Muscle of leg (tissue), 11 donors: ENCODE results near the gene TNFRSF25. TPM values are rescaled to one million over a fixed set of nuclear protein-coding genes. Genes with fewer than 3 reads are reported as not detected.
"Not testable (repeated sequence)": the region's sequence is repeated elsewhere in the genome, so short reads cannot be mapped to it uniquely, and the experiment has no call there.

Source experiments
- DNase-seq: peaks from one replicate; pipeline ENCODE4 v3.0.0; 2013
- H3K27ac ChIP-seq: one replicate; pipeline ENCODE4 v1.5.1; 2013; ENCODE audit warnings: mild to moderate bottlenecking, low read length, control low read depth
- H3K27me3 ChIP-seq: one replicate; pipeline ENCODE4 v1.6.1; 2013; ENCODE audit warnings: low read length; ENCODE audit not compliant: control insufficient read depth, insufficient read depth
- H3K36me3 ChIP-seq: one replicate; pipeline ENCODE4 v1.6.1; 2013; ENCODE audit warnings: low read length; ENCODE audit not compliant: control insufficient read depth, insufficient read depth
- H3K4me1 ChIP-seq: one replicate; pipeline ENCODE4 v1.6.1; 2013; ENCODE audit warnings: low read length; ENCODE audit not compliant: control insufficient read depth, insufficient read depth
- H3K4me3 ChIP-seq: one replicate; pipeline ENCODE4 v1.5.1; 2013; ENCODE audit warnings: low read length, control low read depth
- H3K9me3 ChIP-seq: replicated peaks from 2 replicates; pipeline ENCODE4 v1.6.1; 2013; ENCODE audit warnings: low read depth, low read length; ENCODE audit not compliant: control insufficient read depth
- WGBS: methylation state at CpG from one replicate; pipeline ENCODE4 v1.1.5; 2013; ENCODE audit warnings: missing lambda C conversion rate; ENCODE audit not compliant: insufficient coverage; 5-methylcytosine and 5-hydroxymethylcytosine counted together
- polyA plus RNA-seq, 8 donors: library from polyadenylated mRNA; unstranded; fragments of 120-200 nt; gene quantifications; one replicate each; pipeline versions ENCODE4 v1.2.1 to v1.2.3, GENCODE V29; 2013; ENCODE audit warnings: inconsistent platforms in 1 of 8, low replicate concordance in 1 of 8; ENCODE audit not compliant: insufficient read length in 8 of 8, insufficient read depth in 1 of 8
- total RNA-seq: library from RNA; stranded (reverse); fragments of 120-200 nt; gene quantifications from one replicate; pipeline ENCODE4 v1.2.4, GENCODE V29; 2013

Gene TNFRSF25
- total and polyA plus RNA-seq, 9 donors: 5.3 to 18.3 (median 11.0) TPM

- Histone ChIP-seq H3K4me3 (no peak overlapping the region), H3K27me3 (peaks cover 66% of the 10 kb centered on the region), H3K27ac (no peak overlapping the region), H3K36me3 (peaks cover 11% of the 10 kb centered on the region), H3K9me3 (no peaks in the 10 kb centered on the region), H3K4me1 (peaks cover 6% of the 10 kb centered on the region)
- WGBS: 59% methylated on average over 47 of the region's 48 CpGs
- DNase-seq: no peak
Measured at GRCh38 chr1:6461538-6462411, 4.2 kb downstream of the TNFRSF25 start.

GRCh38 chr1:6461051-6461530, 4.9 kb downstream of the TNFRSF25 start:
- no peaks in the 10 kb centered on the region for H3K9me3 ChIP-seq
- WGBS: 61% methylated on average over 34 of the region's 40 CpGs
- H3K27ac ChIP-seq: no peak overlapping the region
- peaks cover 10% of the 10 kb centered on the region for H3K36me3 ChIP-seq
- H3K4me1 ChIP-seq: peaks cover 6% of the 10 kb centered on the region
- H3K4me3 ChIP-seq: no peak overlapping the region
- no peak for DNase-seq
- peaks cover 73% of the 10 kb centered on the region for H3K27me3 ChIP-seq

GRCh38 chr1:6460301-6461050, 5.5 kb downstream of the TNFRSF25 start:
- peaks cover 75% of the 10 kb centered on the region for H3K27me3 ChIP-seq
- no peaks in the 10 kb centered on the region for H3K9me3 ChIP-seq
- DNase-seq: no peak
- H3K36me3 ChIP-seq: peaks cover 10% of the 10 kb centered on the region
- peaks cover 2% of the 10 kb centered on the region for H3K4me1 ChIP-seq
- WGBS: 24% methylated on average over 16 of the region's 39 CpGs
- no peak overlapping the region for H3K4me3 ChIP-seq
- no peak overlapping the region for H3K27ac ChIP-seq

- 15% methylated on average over 12 of the region's 18 CpGs for WGBS
- no peak overlapping the region for H3K27ac ChIP-seq
Measured at GRCh38 chr1:6459850-6460265, 6.1 kb downstream of the TNFRSF25 start.

GRCh38 chr1:6456800-6457466, 9.0 kb downstream of the TNFRSF25 start:
- no peak overlapping the region for H3K4me3 ChIP-seq
- H3K9me3 ChIP-seq: no peaks in the 10 kb centered on the region
- no peak overlapping the region for H3K27ac ChIP-seq
- H3K4me1 ChIP-seq: peaks cover 2% of the 10 kb centered on the region
- H3K36me3 ChIP-seq: peaks cover 2% of the 10 kb centered on the region
- DNase-seq: no peak
- peaks cover 86% of the 10 kb centered on the region for H3K27me3 ChIP-seq
- WGBS: 69% methylated on average over 10 of the region's 11 CpGs

More at GRCh38 chr1:6459850-6460265, 6.1 kb downstream of the TNFRSF25 start:
- Histone ChIP-seq H3K36me3 (peaks cover 10% of the 10 kb centered on the region), H3K4me1 (peaks cover 2% of the 10 kb centered on the region), H3K27me3 (peaks cover 72% of the 10 kb centered on the region), H3K4me3 (no peak overlapping the region), H3K9me3 (no peaks in the 10 kb centered on the region)
- no peak for DNase-seq

- H3K9me3 ChIP-seq, H3K4me3 ChIP-seq, DNase-seq, H3K36me3 ChIP-seq, H3K4me1 ChIP-seq, H3K27ac ChIP-seq: not testable (repeated sequence)
- WGBS: 22% methylated on average over 54 of the region's 58 CpGs
- H3K27me3 ChIP-seq: peaks cover 86% of the 10 kb centered on the region
Measured at GRCh38 chr1:6455752-6456520, 10.0 kb downstream of the TNFRSF25 start.

GRCh38 chr1:6454856-6455751, 10.9 kb downstream of the TNFRSF25 start:
- Histone ChIP-seq H3K27ac (no peak overlapping the region), H3K27me3 (peaks cover 86% of the 10 kb centered on the region), H3K36me3 (no peaks in the 10 kb centered on the region), H3K9me3 (no peaks in the 10 kb centered on the region), H3K4me1 (no peaks in the 10 kb centered on the region), H3K4me3 (no peak overlapping the region)
- WGBS: 2% methylated on average over 115 of the region's 115 CpGs
- DNase-seq: no peak

- H3K4me1 ChIP-seq, H3K27ac ChIP-seq, DNase-seq, H3K36me3 ChIP-seq, H3K4me3 ChIP-seq, H3K9me3 ChIP-seq: not testable (repeated sequence)
- WGBS: 5% methylated on average over 78 of the region's 85 CpGs
- peaks cover 86% of the 10 kb centered on the region for H3K27me3 ChIP-seq
Measured at GRCh38 chr1:6453895-6454855, 11.8 kb downstream of the TNFRSF25 start.
